ENCODE results near the gene GMNC.
"Not testable (repeated sequence)": the region's sequence is repeated elsewhere in the genome, so short reads cannot be mapped to it uniquely, and the experiment has no call there.

GMNC gene

GRCh38 chr3:190876433-190876832 is 13.9 kb upstream of the GMNC start:
- H3K4me1 ChIP-seq (ENCODE audit: control insufficient read depth, insufficient read depth, low read length); H3K36me3 ChIP-seq (ENCODE audit: control insufficient read depth, insufficient read depth, low read length); H3K9ac ChIP-seq (ENCODE audit: low read depth, low read length); H3K27ac ChIP-seq (ENCODE audit: low read depth, low read length); H3K27me3 ChIP-seq (ENCODE audit: control insufficient read depth, insufficient read depth, low read length); H3K9me3 ChIP-seq (ENCODE audit: control insufficient read depth, insufficient read depth, low read length); H3K4me3 ChIP-seq (ENCODE audit: low read depth, low read length): not testable (repeated sequence)

DNA sequence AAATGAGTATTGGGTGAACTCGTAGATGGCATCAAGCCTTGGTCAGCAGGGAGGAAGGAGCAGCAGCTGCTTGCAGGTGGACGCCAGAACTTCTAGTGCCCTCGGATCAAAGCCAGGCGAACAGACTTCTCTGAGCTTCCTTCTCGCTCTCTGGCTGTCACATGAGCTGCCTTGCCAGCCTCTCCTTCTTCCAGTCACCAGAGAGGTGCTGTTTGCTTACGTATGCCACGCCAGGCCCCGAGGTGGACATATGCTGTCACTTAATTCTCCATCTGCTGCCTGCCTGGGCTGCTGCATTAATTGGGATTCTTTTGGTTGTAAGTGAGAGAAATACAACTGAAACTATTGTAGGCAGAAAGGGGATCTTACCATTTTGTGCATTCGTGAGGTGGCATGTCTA is 12.6 kb upstream of the GMNC start:
- not testable (repeated sequence) for H3K4me3 ChIP-seq (ENCODE audit: low read depth, low read length); H3K9me3 ChIP-seq (ENCODE audit: control insufficient read depth, insufficient read depth, low read length); H3K4me1 ChIP-seq (ENCODE audit: control insufficient read depth, insufficient read depth, low read length); H3K9ac ChIP-seq (ENCODE audit: low read depth, low read length); H3K36me3 ChIP-seq (ENCODE audit: control insufficient read depth, insufficient read depth, low read length); H3K27me3 ChIP-seq (ENCODE audit: control insufficient read depth, insufficient read depth, low read length); H3K27ac ChIP-seq (ENCODE audit: low read depth, low read length)

- Histone ChIP-seq H3K27ac (ENCODE audit: low read depth, low read length) (no peak overlapping the region), H3K4me3 (ENCODE audit: low read depth, low read length) (no peak overlapping the region), H3K9me3 (ENCODE audit: control insufficient read depth, insufficient read depth, low read length) (no peaks in the 10 kb centered on the region), H3K27me3 (ENCODE audit: control insufficient read depth, insufficient read depth, low read length) (no peaks in the 10 kb centered on the region), H3K9ac (ENCODE audit: low read depth, low read length) (no peak overlapping the region), H3K4me1 (ENCODE audit: control insufficient read depth, insufficient read depth, low read length) (no peaks in the 10 kb centered on the region), H3K36me3 (ENCODE audit: control insufficient read depth, insufficient read depth, low read length) (no peaks in the 10 kb centered on the region)
Observed at GRCh38 chr3:190870127-190870526, 7.6 kb upstream of the GMNC start.

- Histone ChIP-seq H3K36me3 (ENCODE audit: control insufficient read depth, insufficient read depth, low read length) (no peaks in the 10 kb centered on the region), H3K4me1 (ENCODE audit: control insufficient read depth, insufficient read depth, low read length) (no peaks in the 10 kb centered on the region), H3K27me3 (ENCODE audit: control insufficient read depth, insufficient read depth, low read length) (peaks cover 27% of the 10 kb centered on the region), H3K9me3 (ENCODE audit: control insufficient read depth, insufficient read depth, low read length) (no peaks in the 10 kb centered on the region), H3K4me3 (ENCODE audit: low read depth, low read length) (no peak overlapping the region), H3K27ac (ENCODE audit: low read depth, low read length) (no peak overlapping the region), H3K9ac (ENCODE audit: low read depth, low read length) (no peak overlapping the region)
Observed at GRCh38 chr3:190867071-190867470, 4.6 kb upstream of the GMNC start.

GRCh38 chr3:190865828-190866227 is 3.3 kb upstream of the GMNC start:
- Histone ChIP-seq H3K27ac (ENCODE audit: low read depth, low read length) (no peak overlapping the region), H3K9me3 (ENCODE audit: control insufficient read depth, insufficient read depth, low read length) (no peaks in the 10 kb centered on the region), H3K36me3 (ENCODE audit: control insufficient read depth, insufficient read depth, low read length) (no peaks in the 10 kb centered on the region), H3K4me1 (ENCODE audit: control insufficient read depth, insufficient read depth, low read length) (no peaks in the 10 kb centered on the region), H3K9ac (ENCODE audit: low read depth, low read length) (no peak overlapping the region), H3K4me3 (ENCODE audit: low read depth, low read length) (no peak overlapping the region), H3K27me3 (ENCODE audit: control insufficient read depth, insufficient read depth, low read length) (peaks cover 39% of the 10 kb centered on the region)

DNA sequence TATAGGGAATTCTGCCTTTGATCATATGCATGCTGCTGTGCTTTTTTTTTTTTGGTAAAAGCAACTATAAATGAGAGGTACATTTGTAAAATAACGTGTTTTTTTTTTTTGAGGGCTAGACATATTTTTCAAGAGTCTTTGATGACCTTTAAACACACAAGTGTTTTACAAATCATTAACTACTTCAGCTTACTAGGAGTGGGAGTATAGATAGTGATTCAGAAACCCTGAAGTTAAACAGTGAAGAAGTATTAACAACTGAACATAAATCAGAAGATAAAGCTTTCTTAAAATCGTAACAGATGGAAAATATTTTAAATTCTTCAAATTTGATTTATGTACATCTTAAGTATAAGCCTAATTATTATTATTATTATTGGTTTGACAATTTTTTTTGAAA is 2.9 kb upstream of the GMNC start:
- H3K36me3 ChIP-seq (ENCODE audit: control insufficient read depth, insufficient read depth, low read length) = no peaks in the 10 kb centered on the region
- H3K27ac ChIP-seq (ENCODE audit: low read depth, low read length) = no peak overlapping the region
- peaks cover 43% of the 10 kb centered on the region for H3K27me3 ChIP-seq (ENCODE audit: control insufficient read depth, insufficient read depth, low read length)
- no peak overlapping the region for H3K4me3 ChIP-seq (ENCODE audit: low read depth, low read length)
- H3K9me3 ChIP-seq (ENCODE audit: control insufficient read depth, insufficient read depth, low read length) = no peaks in the 10 kb centered on the region
- H3K4me1 ChIP-seq (ENCODE audit: control insufficient read depth, insufficient read depth, low read length) = no peaks in the 10 kb centered on the region
- no peak overlapping the region for H3K9ac ChIP-seq (ENCODE audit: low read depth, low read length)

- Histone ChIP-seq H3K36me3 (ENCODE audit: control insufficient read depth, insufficient read depth, low read length) (no peaks in the 10 kb centered on the region), H3K27ac (ENCODE audit: low read depth, low read length) (no peak overlapping the region), H3K9me3 (ENCODE audit: control insufficient read depth, insufficient read depth, low read length) (no peaks in the 10 kb centered on the region), H3K27me3 (ENCODE audit: control insufficient read depth, insufficient read depth, low read length) (peaks cover 48% of the 10 kb centered on the region), H3K9ac (ENCODE audit: low read depth, low read length) (no peak overlapping the region), H3K4me3 (ENCODE audit: low read depth, low read length) (no peak overlapping the region), H3K4me1 (ENCODE audit: control insufficient read depth, insufficient read depth, low read length) (peaks cover 6% of the 10 kb centered on the region; the same call in 1 of the 2 replicates)
Observed at GRCh38 chr3:190864002-190864401, 1.5 kb upstream of the GMNC start.

DNA sequence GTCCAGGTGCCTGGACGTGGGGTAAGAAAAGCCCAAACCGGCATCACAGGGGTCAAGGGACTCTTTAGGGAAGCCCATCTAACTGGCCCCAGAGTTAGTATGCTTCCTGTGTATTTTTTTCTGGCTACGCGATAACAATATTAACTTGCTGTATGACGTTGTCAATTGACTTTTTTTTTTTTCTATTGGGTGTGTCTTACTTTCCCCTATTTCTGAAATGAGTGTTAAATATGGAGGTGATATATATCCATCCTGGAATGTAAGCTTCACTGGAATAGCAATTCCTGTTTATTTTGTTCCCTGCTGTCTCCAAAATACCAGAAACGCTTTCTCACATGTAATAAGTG is 598 bp upstream of the GMNC start:
- H3K9me3 ChIP-seq (ENCODE audit: control insufficient read depth, insufficient read depth, low read length) = no peaks in the 10 kb centered on the region
- peak overlapping the region; percentile 88 for H3K4me3 ChIP-seq (ENCODE audit: low read depth, low read length)

GRCh38 chr3:190860521-190860920 is 2.0 kb downstream of the GMNC start:
- H3K27me3 ChIP-seq (ENCODE audit: control insufficient read depth, insufficient read depth, low read length) = peaks cover 54% of the 10 kb centered on the region
- no peak overlapping the region for H3K9ac ChIP-seq (ENCODE audit: low read depth, low read length)
- no peak overlapping the region for H3K27ac ChIP-seq (ENCODE audit: low read depth, low read length)
- no peaks in the 10 kb centered on the region for H3K9me3 ChIP-seq (ENCODE audit: control insufficient read depth, insufficient read depth, low read length)
- H3K4me1 ChIP-seq (ENCODE audit: control insufficient read depth, insufficient read depth, low read length) = peaks cover 11% of the 10 kb centered on the region
- no peak overlapping the region for H3K4me3 ChIP-seq (ENCODE audit: low read depth, low read length)
- no peaks in the 10 kb centered on the region for H3K36me3 ChIP-seq (ENCODE audit: control insufficient read depth, insufficient read depth, low read length)

More for the DNA sequence above, 598 bp upstream of the GMNC start:
- Histone ChIP-seq H3K4me1 (ENCODE audit: control insufficient read depth, insufficient read depth, low read length) (peaks cover 10% of the 10 kb centered on the region; the same call in 1 of the 2 replicates), H3K36me3 (ENCODE audit: control insufficient read depth, insufficient read depth, low read length) (no peaks in the 10 kb centered on the region), H3K9ac (ENCODE audit: low read depth, low read length) (no peak overlapping the region), H3K27me3 (ENCODE audit: control insufficient read depth, insufficient read depth, low read length) (peaks cover 48% of the 10 kb centered on the region), H3K27ac (ENCODE audit: low read depth, low read length) (no peak overlapping the region)

- peaks cover 29% of the 10 kb centered on the region for H3K27me3 ChIP-seq (ENCODE audit: control insufficient read depth, insufficient read depth, low read length)
- H3K4me3 ChIP-seq (ENCODE audit: low read depth, low read length) = no peak overlapping the region
- no peak overlapping the region for H3K27ac ChIP-seq (ENCODE audit: low read depth, low read length)
- peaks cover 14% of the 10 kb centered on the region for H3K4me1 ChIP-seq (ENCODE audit: control insufficient read depth, insufficient read depth, low read length)
- no peaks in the 10 kb centered on the region for H3K36me3 ChIP-seq (ENCODE audit: control insufficient read depth, insufficient read depth, low read length)
- H3K9me3 ChIP-seq (ENCODE audit: control insufficient read depth, insufficient read depth, low read length) = no peaks in the 10 kb centered on the region
- H3K9ac ChIP-seq (ENCODE audit: low read depth, low read length) = no peak overlapping the region
Observed at GRCh38 chr3:190855151-190855550, 7.3 kb downstream of the GMNC start.

- H3K27ac ChIP-seq (ENCODE audit: low read depth, low read length) = no peak overlapping the region
- H3K27me3 ChIP-seq (ENCODE audit: control insufficient read depth, insufficient read depth, low read length) = peaks cover 27% of the 10 kb centered on the region
Observed at GRCh38 chr3:190854062-190854461, 8.4 kb downstream of the GMNC start.

DNA sequence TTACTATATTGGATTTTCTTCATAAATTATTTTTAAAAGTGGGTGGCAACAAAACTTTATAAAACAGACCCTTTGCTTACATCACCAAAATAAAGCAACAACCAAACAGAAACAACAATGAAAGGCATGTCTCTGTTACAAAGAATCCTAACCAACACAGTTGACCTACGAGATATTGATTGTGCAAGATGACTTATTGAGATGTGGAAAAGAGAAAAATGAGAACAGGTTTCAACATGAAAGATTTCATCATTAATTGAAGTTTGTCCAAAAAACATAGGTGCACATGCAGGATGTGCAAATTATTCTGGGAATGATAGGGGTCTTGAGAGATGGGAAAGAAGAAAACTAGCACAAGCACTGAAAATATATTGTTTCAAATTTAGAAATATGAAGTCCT is 9.0 kb downstream of the GMNC start:
- no peak overlapping the region for H3K27ac ChIP-seq (ENCODE audit: low read depth, low read length)
- no peaks in the 10 kb centered on the region for H3K36me3 ChIP-seq (ENCODE audit: control insufficient read depth, insufficient read depth, low read length)

More at GRCh38 chr3:190854062-190854461, 8.4 kb downstream of the GMNC start:
- Histone ChIP-seq H3K9me3 (ENCODE audit: control insufficient read depth, insufficient read depth, low read length) (no peaks in the 10 kb centered on the region), H3K9ac (ENCODE audit: low read depth, low read length) (no peak overlapping the region), H3K4me1 (ENCODE audit: control insufficient read depth, insufficient read depth, low read length) (peaks cover 8% of the 10 kb centered on the region), H3K4me3 (ENCODE audit: low read depth, low read length) (no peak overlapping the region), H3K36me3 (ENCODE audit: control insufficient read depth, insufficient read depth, low read length) (no peaks in the 10 kb centered on the region)

More for the DNA sequence above, 9.0 kb downstream of the GMNC start:
- Histone ChIP-seq H3K4me1 (ENCODE audit: control insufficient read depth, insufficient read depth, low read length) (peaks cover 4% of the 10 kb centered on the region), H3K9ac (ENCODE audit: low read depth, low read length) (no peak overlapping the region), H3K4me3 (ENCODE audit: low read depth, low read length) (no peak overlapping the region), H3K9me3 (ENCODE audit: control insufficient read depth, insufficient read depth, low read length) (no peaks in the 10 kb centered on the region), H3K27me3 (ENCODE audit: control insufficient read depth, insufficient read depth, low read length) (peaks cover 27% of the 10 kb centered on the region)
